ENCODE results near the gene ALX4. TPM values are rescaled to one million over a fixed set of nuclear protein-coding genes. Genes with fewer than 3 reads are reported as not detected.

Gene ALX4
- total and polyA plus RNA-seq, 2 donors (not counting 3 experiments of a cell fraction or from before 2014, with no cell fraction given): not detected

DNA sequence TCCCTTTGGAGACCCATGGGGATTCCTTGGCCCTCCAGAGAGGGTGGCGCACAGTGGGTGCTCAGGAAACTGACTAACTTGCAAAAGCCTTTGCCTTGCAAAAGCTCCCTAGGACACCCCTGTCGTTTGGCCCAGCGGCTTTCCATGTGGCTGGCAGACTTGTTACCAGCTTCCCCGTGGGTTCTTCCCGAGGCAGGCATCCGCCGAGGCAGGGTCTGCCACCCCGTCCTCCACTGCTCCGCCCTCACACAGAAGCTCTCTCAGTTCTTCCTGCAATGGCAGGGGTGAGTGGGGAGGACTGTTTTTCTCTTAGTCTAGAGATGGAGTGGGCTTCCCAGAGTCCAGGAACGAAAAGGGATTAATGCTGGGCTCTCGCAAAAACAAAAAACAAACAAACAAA is 23.0 kb downstream of the ALX4 start:
- Histone ChIP-seq H2AFZ (ENCODE audit: low read depth, low read length) (no peak overlapping the region), H4K20me1 (replicated peaks; ENCODE audit: control insufficient read depth, extremely low read depth, insufficient read depth, low read length) (no peaks in the 10 kb centered on the region), H3K79me2 (ENCODE audit: control insufficient read depth, insufficient read depth, low read length) (no peaks in the 10 kb centered on the region), H3K9ac (replicated peaks; ENCODE audit: extremely low read depth, insufficient read depth, low read length) (no peak overlapping the region), H3K9me1 (replicated peaks; ENCODE audit: control insufficient read depth, extremely low read depth, insufficient read depth, low read length) (no peaks in the 10 kb centered on the region), H3K27ac (ENCODE audit: insufficient read depth, low read depth, low read length) (no peak overlapping the region), H3K27me3 (ENCODE audit: control insufficient read depth in 2 of 2, insufficient read depth in 2 of 2, low read length in 2 of 2) (no peaks in the 10 kb centered on the region), H3K9me3 (replicated peaks; ENCODE audit: control insufficient read depth, insufficient read depth, low read length) (no peaks in the 10 kb centered on the region), H3K4me2 (ENCODE audit: insufficient read depth, low read length) (no peak overlapping the region), H3K4me3 (replicated peaks in 1 of 3; ENCODE audit: insufficient read depth in 1 of 3, low read depth in 1 of 3, low read length in 3 of 3) (no peak overlapping the region), H3K4me1 (ENCODE audit: control insufficient read depth, extremely low read depth, insufficient read depth, low read length) (no peaks in the 10 kb centered on the region), H3K36me3 (ENCODE audit: control insufficient read depth in 2 of 2, extremely low read depth in 1 of 2, insufficient read depth in 2 of 2, low read length in 2 of 2) (no peaks in the 10 kb centered on the region)
- no peak for DNase-seq (ENCODE audit: low read depth, low spot score)
- intact Hi-C loops (cut with micrococcal nuclease) (loop anchor here (1.0 to 2.0 kb wide), 4 partner anchors 18 to 251 kb away; no protein-coding TSS in a partner anchor), dilution Hi-C loops (cut with MboI; ENCODE audit: extremely low pct_ligation_motif_present, low sequenced_read_pairs) (no loop called here)
- FAIRE-seq: no peak
- no TSS peak for BruUV-seq (replicated peaks)
- POLR2A ChIA-PET: no interaction called here
- CTCF ChIA-PET: interaction anchor here (1.3 to 3.8 kb wide), 8 partner anchors 11 to 197 kb away, joined by 3 to 31 read pairs (median 11); no protein-coding TSS in a partner anchor
- TF ChIP-seq MYC (IDR thresholded peaks at IDR 0.05; ENCODE audit: low read depth, low read length): no peak
- no peak for TF ChIP-seq POLR2AphosphoS5 (IDR thresholded peaks at IDR 0.05; ENCODE audit: insufficient read depth, low read depth, low read length)
- TF ChIP-seq, protein P1, sequence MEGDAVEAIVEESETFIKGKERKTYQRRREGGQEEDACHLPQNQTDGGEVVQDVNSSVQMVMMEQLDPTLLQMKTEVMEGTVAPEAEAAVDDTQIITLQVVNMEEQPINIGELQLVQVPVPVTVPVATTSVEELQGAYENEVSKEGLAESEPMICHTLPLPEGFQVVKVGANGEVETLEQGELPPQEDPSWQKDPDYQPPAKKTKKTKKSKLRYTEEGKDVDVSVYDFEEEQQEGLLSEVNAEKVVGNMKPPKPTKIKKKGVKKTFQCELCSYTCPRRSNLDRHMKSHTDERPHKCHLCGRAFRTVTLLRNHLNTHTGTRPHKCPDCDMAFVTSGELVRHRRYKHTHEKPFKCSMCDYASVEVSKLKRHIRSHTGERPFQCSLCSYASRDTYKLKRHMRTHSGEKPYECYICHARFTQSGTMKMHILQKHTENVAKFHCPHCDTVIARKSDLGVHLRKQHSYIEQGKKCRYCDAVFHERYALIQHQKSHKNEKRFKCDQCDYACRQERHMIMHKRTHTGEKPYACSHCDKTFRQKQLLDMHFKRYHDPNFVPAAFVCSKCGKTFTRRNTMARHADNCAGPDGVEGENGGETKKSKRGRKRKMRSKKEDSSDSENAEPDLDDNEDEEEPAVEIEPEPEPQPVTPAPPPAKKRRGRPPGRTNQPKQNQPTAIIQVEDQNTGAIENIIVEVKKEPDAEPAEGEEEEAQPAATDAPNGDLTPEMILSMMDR (IDR thresholded peaks at IDR 0.05; ENCODE audit: extremely low read depth in 1 of 2, insufficient read depth in 1 of 2, low read depth in 1 of 2, low read length in 2 of 2): no peak
- TF ChIP-seq JUN (IDR thresholded peaks at IDR 0.05; ENCODE audit: borderline replicate concordance, insufficient read depth, insufficient read length, low read depth): no peak
- no peak for TF ChIP-seq GATA2 (IDR thresholded peaks at IDR 0.05; ENCODE audit: insufficient read depth, insufficient read length, low read depth, low read length)
- TF ChIP-seq, protein P2, sequence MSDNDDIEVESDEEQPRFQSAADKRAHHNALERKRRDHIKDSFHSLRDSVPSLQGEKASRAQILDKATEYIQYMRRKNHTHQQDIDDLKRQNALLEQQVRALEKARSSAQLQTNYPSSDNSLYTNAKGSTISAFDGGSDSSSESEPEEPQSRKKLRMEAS (IDR thresholded peaks at IDR 0.05; ENCODE audit: insufficient read depth, insufficient read length): no peak
- TF ChIP-seq EZH2 (IDR thresholded peaks at IDR 0.05; ENCODE audit: borderline replicate concordance, low read depth, low read length, severe bottlenecking): no peak
- TF ChIP-seq POLR2A (IDR thresholded peaks at IDR 0.05; ENCODE audit: low read depth, low read length): no peak
- no peak for TF ChIP-seq FOS (IDR thresholded peaks at IDR 0.05; ENCODE audit: borderline replicate concordance, insufficient read depth, low read length)

All from endothelial cell of umbilical vein (primary cell).